Lower lobe of right lung (tissue), 2 donors: ENCODE results near the gene FBXO45. TPM values are rescaled to one million over a fixed set of nuclear protein-coding genes. Genes with fewer than 3 reads are reported as not detected.
"Not testable (repeated sequence)": the region's sequence is repeated elsewhere in the genome, so short reads cannot be mapped to it uniquely, and the experiment has no call there.

ENCODE experiments used
- ATAC-seq, 2 donors: fragments of 200-7000 bp; cut with Tn5 transposase; one replicate each; pipeline ENCODE4 v1.9.1; 2020 to 2022; ENCODE audit warnings: mild to moderate bottlenecking in 2 of 2, moderate library complexity in 2 of 2
- DNase-seq: peaks from one replicate; pipeline ENCODE4 v3.0.0-alpha.2; 2020
- H3K27ac ChIP-seq: fragments of 200-600 bp; one replicate; pipeline ENCODE4 v1.8.0; 2022
- H3K27me3 ChIP-seq: fragments of 200-600 bp; one replicate; pipeline ENCODE4 v1.8.0; 2022; ENCODE audit warnings: low read depth
- H3K36me3 ChIP-seq: fragments of 200-600 bp; one replicate; pipeline ENCODE4 v1.8.0; 2022; ENCODE audit warnings: mild to moderate bottlenecking
- H3K4me1 ChIP-seq: fragments of 200-600 bp; one replicate; pipeline ENCODE4 v1.8.0; 2022
- H3K4me3 ChIP-seq: fragments of 200-600 bp; one replicate; pipeline ENCODE4 v1.8.0; 2022; ENCODE audit warnings: mild to moderate bottlenecking
- H3K9me3 ChIP-seq: fragments of 200-600 bp; one replicate; pipeline ENCODE4 v1.8.0; 2022
- CTCF ChIP-seq: fragments of 200-600 bp; IDR thresholded peaks from one replicate; pipeline ENCODE4 v1.8.0; 2022; ENCODE audit warnings: antibody characterized with exemption, mild to moderate bottlenecking
- intact Hi-C: fragments of 100-400 bp; cut with DNase I; formaldehyde crosslinking; loops from one replicate; pipeline ENCODE4 v1.11.0; 2022
- long read RNA-seq: library from polyadenylated mRNA; unstranded; transcript quantifications from one replicate; pipeline ENCODE4 v2.0.0, GENCODE V29; 2021
- total RNA-seq: library from RNA; stranded (reverse); fragmentation: NEBNext Ultra II Directional; extraction: Animal tissue kit (Norgen Biotek cat#: 25700); gene quantifications from one replicate; pipeline ENCODE4 v1.2.1, GENCODE V29; 2021
- donor health status: DM: no; HTN: yes; CAD: no; lungs with severe emphysema.

FBXO45 gene
- 7.3 TPM for total RNA-seq
- long read RNA-seq, full-length matches to known transcripts: 16 of 19 reads
- long read RNA-seq, partial matches to known transcripts: 2 of 19 reads
- long read RNA-seq, other reads (novel, unspliced or antisense): 1 of 19 reads

- peaks cover 37% of the 10 kb centered on the region for H3K4me1 ChIP-seq
- H3K36me3 ChIP-seq: peaks cover 6% of the 10 kb centered on the region
- intact Hi-C loops: no loop called here
- H3K27ac ChIP-seq: peak within 1 kb of the TSS; percentile 95
- peak within 1 kb of the TSS; percentile 99 for H3K4me3 ChIP-seq
- ATAC-seq (peak; percentile 99), DNase-seq (peak; percentile 98)
- no peaks in the 10 kb centered on the region for H3K9me3 ChIP-seq
- no peak for TF ChIP-seq CTCF
- H3K27me3 ChIP-seq: no peaks in the 10 kb centered on the region
These were observed at the start of gene FBXO45, which contains the start of gene WDR53 for GRCh38 chr3:196568246-196569002. TSS of gene FBXO45 (plus strand) at chr3:196568660. CDS start at chr3:196568985, 325 bp downstream. TSS of gene WDR53 (minus strand) at chr3:196568554. CDS start at chr3:196561475, 7,079 bp downstream.

- Histone ChIP-seq H3K27me3 (no peaks in the 10 kb centered on the region), H3K9me3 (peaks cover 35% of the 10 kb centered on the region), H3K4me3 (no peak overlapping the region), H3K27ac (no peak overlapping the region), H3K36me3 (no peaks in the 10 kb centered on the region), H3K4me1 (no peaks in the 10 kb centered on the region)
- DNase-seq: peak; percentile 75
- intact Hi-C loops: no loop called here
- peak; percentile 62 for TF ChIP-seq CTCF
- peak; percentile 74 to 85 for ATAC-seq
These were observed 49.3 kb upstream of the FBXO45 start for GRCh38 chr3:196518966-196519717.

- no peak overlapping the region for H3K27ac ChIP-seq
- no peak for TF ChIP-seq CTCF
- intact Hi-C loops: no loop called here
- ATAC-seq (no peak), DNase-seq (no peak)
- no peaks in the 10 kb centered on the region for H3K4me1 ChIP-seq
- no peaks in the 10 kb centered on the region for H3K36me3 ChIP-seq
- H3K4me3 ChIP-seq: no peak overlapping the region
- no peaks in the 10 kb centered on the region for H3K27me3 ChIP-seq
- peaks cover 35% of the 10 kb centered on the region for H3K9me3 ChIP-seq
These were observed 48.8 kb upstream of the FBXO45 start for GRCh38 chr3:196519718-196520082.

- H3K9me3 ChIP-seq: peaks cover 35% of the 10 kb centered on the region
- H3K4me1 ChIP-seq, DNase-seq, H3K36me3 ChIP-seq, intact Hi-C loops, H3K27me3 ChIP-seq, ATAC-seq, H3K27ac ChIP-seq, H3K4me3 ChIP-seq: not testable (repeated sequence)
These were observed 47.2 kb upstream of the FBXO45 start for GRCh38 chr3:196521291-196521690.

GRCh38 chr3:196523841-196524240 is 44.6 kb upstream of the FBXO45 start:
- Histone ChIP-seq H3K4me1 (peaks cover 5% of the 10 kb centered on the region), H3K36me3 (no peaks in the 10 kb centered on the region), H3K9me3 (peaks cover 23% of the 10 kb centered on the region), H3K4me3 (no peak overlapping the region), H3K27ac (no peak overlapping the region), H3K27me3 (no peaks in the 10 kb centered on the region)
- TF ChIP-seq CTCF: no peak
- DNase-seq: no peak
- no peak for ATAC-seq
- intact Hi-C loops: no loop called here
